Measurements from ENCODE around the gene CTDSP1. TPM values are rescaled to one million over a fixed set of nuclear protein-coding genes. Genes with fewer than 3 reads are reported as not detected.

Gene CTDSP1
- total and polyA plus RNA-seq, 10 donors = 65.6 to 184 (median 135) TPM

DNA sequence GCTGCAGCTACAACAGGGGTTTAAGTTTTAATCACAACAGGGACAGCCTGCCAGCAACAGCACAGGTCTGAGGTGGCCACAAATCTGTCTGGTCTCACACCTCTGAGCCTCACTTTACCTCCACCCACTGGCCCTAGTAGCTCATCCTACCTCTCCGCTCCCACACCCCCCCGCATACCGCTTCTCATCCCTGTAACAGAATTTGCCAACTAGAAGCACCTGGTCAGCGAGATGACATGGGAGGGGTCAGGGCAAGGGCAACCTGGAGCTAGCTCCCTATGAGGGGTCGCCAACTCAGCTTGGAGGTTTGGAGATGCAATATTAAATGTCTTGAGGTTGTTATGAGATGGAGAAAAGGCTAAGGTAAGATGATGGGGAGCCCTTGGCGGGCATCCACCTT is 35.5 kb upstream of the CTDSP1 start:
- DNase-seq = no peak
- no peaks in the 10 kb centered on the region for H3K27me3 ChIP-seq (replicated peaks in 1 of 7)
- intact Hi-C loops (cut with DNase I; ENCODE audit: low total_unique reads) = no loop called here
- H3K27ac ChIP-seq = peak overlapping the region in 5 of 8 donors; percentile 16 to 97 (median 69)
- H3K4me3 ChIP-seq = peak overlapping the region in 1 of 8 donors; percentile 30
- TF ChIP-seq POLR2A (IDR thresholded peaks at IDR 0.05) (no peak), POLR2AphosphoS5 (IDR thresholded peaks at IDR 0.05) (no peak), CTCF (IDR thresholded peaks at IDR 0.05 in 8 of 11, conservative IDR thresholded peaks at IDR 0.05 in 3 of 11) (no peak)
- H3K9me3 ChIP-seq = peaks cover 0 to 10% (median 6%) of the 10 kb centered on the region in 8 donors
- no peaks in the 10 kb centered on the region for H3K36me3 ChIP-seq
- H3K4me1 ChIP-seq = peaks cover 0 to 88% (median 23%) of the 10 kb centered on the region in 6 donors
- 80 to 95% (median 92%) methylated on average over 6 of the region's 6 CpGs for WGBS, 5 donors

DNA sequence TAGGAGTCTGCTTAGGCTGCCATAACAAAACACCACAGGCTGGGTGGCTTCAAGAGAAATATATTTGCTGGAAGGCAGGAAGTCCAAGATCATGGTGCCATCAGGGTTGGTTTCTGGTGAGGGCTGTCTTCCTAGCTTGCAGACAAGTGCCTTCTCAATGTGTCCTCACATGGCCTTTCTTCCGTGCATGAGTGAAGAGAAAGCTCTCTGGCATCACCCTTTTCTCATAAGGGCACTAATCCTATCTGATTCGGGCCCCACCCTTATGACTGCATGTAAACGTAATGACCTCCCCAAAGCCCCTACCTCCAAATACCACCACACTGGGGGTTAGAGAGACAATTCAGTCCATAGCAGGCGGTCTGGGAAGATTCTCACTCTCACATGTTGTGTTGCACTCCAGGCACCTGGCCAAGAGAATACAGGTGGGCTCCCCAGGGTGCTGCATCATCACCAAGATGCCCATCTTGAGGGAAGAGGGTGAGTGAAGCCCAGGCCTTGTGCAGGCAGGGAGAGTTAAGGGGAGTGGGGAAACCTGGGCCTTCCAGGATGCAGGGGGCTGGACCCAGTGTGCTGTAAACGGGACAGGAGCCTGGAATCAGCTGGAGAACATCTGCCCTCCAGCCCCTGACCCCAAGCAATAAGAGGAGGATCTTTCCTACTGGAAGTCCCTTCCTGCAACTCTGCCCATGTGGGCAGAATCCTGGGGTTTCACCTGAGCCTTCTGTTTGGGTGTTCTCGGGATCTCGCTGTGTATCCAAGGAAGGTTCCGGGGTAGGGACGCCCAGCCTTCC is 32.9 kb upstream of the CTDSP1 start:
- intact Hi-C loops (cut with DNase I; ENCODE audit: low total_unique reads) = no loop called here
- Histone ChIP-seq H3K36me3 (no peaks in the 10 kb centered on the region), H3K9me3 (peaks cover 0 to 10% (median 6%) of the 10 kb centered on the region in 8 donors), H3K4me3 (peak overlapping the region in 7 of 8 donors; percentile 35 to 68 (median 45)), H3K27me3 (replicated peaks in 1 of 7) (no peaks in the 10 kb centered on the region), H3K27ac (peak overlapping the region; percentile 84 to 97 (median 93)), H3K4me1 (peaks cover 0 to 88% (median 42%) of the 10 kb centered on the region in 6 donors)
- 80 to 87% (median 81%) methylated on average over 9 of the region's 9 CpGs for WGBS, 5 donors
- no peak for TF ChIP-seq POLR2AphosphoS5 (IDR thresholded peaks at IDR 0.05)
- TF ChIP-seq CTCF (IDR thresholded peaks at IDR 0.05 in 8 of 11, conservative IDR thresholded peaks at IDR 0.05 in 3 of 11) = no peak
- no peak for TF ChIP-seq POLR2A (IDR thresholded peaks at IDR 0.05)
- DNase-seq = no peak

DNA sequence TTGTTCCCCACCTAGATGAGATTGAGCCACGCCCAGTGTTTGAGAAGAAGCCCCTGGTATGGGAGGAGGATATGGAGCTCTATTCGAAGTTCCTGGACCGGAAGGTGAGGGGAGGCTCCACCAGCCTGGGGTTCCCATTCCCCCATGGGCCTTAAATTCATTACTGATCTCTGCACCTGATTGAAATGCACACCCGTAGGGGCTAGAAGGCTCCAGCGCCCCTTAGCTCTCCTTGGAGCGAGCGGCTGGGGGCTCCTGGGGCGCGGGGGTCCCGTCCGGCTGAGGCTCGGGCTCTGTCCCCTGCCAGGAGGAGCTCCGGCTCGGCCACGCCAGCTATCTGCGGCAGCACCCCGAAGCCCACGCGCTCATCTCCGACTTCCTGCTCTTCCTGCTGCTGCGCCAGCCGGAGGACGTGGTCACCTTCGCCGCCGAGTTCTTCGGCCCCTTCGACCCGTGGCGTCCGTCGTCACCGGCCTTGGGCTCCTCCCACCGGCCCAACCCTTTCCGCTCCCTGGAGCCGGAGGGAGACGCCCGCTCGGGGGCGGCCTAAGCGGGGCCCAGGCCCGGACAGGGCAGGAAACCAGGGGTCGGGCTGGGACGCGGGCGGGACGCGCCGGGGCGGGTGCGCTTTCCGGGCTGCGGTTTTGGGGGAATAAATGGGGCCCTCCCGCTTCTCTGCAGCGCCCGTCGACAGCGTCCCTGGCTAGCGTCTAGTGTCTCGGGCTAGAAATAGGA is 32.1 kb upstream of the CTDSP1 start:
- WGBS, 5 donors = 2 to 6% (median 3%) methylated on average over 35 to 60 of the region's 60 CpGs
- intact Hi-C loops (cut with DNase I; ENCODE audit: low total_unique reads) = no loop called here

More for the DNA sequence above, 32.1 kb upstream of the CTDSP1 start:
- peak in 7 of 11 experiments; percentile 7 to 47 (median 26) for TF ChIP-seq CTCF (IDR thresholded peaks at IDR 0.05 in 8 of 11, conservative IDR thresholded peaks at IDR 0.05 in 3 of 11)
- peak; percentile 98 to 99 (median 99) for TF ChIP-seq POLR2AphosphoS5 (IDR thresholded peaks at IDR 0.05)
- peak in 2 of 3 donors; percentile 66 to 75 for TF ChIP-seq POLR2A (IDR thresholded peaks at IDR 0.05)
- Histone ChIP-seq H3K4me1 (peaks cover 0 to 90% (median 44%) of the 10 kb centered on the region in 6 donors), H3K9me3 (peaks cover 0 to 10% (median 6%) of the 10 kb centered on the region in 8 donors), H3K36me3 (no peaks in the 10 kb centered on the region), H3K4me3 (peak overlapping the region; percentile 4 to 68 (median 44)), H3K27ac (peak overlapping the region; percentile 84 to 97 (median 93)), H3K27me3 (replicated peaks in 1 of 7) (no peaks in the 10 kb centered on the region)
- peak; percentile 98 for DNase-seq

All from spleen (tissue), 11 donors.